K562 (cell line): ENCODE measurements around the gene GLRA3. TPM values are rescaled to one million over a fixed set of nuclear protein-coding genes. Genes with fewer than 3 reads are reported as not detected.

Experiments used
- ARID2 ChIP-seq: fragments of 450-650 bp; IDR thresholded peaks from 2 replicates; pipeline ENCODE4 v1.6.1; 2017; ENCODE audit warnings: antibody characterized with exemption, mild to moderate bottlenecking
- FOS ChIP-seq: IDR thresholded peaks from 3 replicates; pipeline ENCODE4 v1.6.1; 2011; ENCODE audit not compliant: insufficient read length; ENCODE audit errors: extremely low read depth
- FOXJ2 ChIP-seq: fragments of 200-800 bp; sonication (Bioruptor generic); IDR thresholded peaks from 2 replicates; pipeline ENCODE4 v1.6.1; 2016; ENCODE audit warnings: missing genetic modification characterization, missing compliant biosample characterization
- HDAC8 ChIP-seq: fragments of 450-650 bp; IDR thresholded peaks from 2 replicates; pipeline ENCODE4 v1.6.1; 2016; ENCODE audit warnings: mild to moderate bottlenecking, missing genetic modification characterization, moderate library complexity, missing compliant biosample characterization
- HMGN3 ChIP-seq: IDR thresholded peaks from 2 replicates; pipeline ENCODE4 v1.6.1; 2011; ENCODE audit warnings: borderline replicate concordance, low read depth, mild to moderate bottlenecking, mixed read lengths, low read length; ENCODE audit not compliant: insufficient read length; ENCODE audit errors: extremely low read depth
- PRMT5 ChIP-seq: sonication (generic); formaldehyde crosslinking; IDR thresholded peaks from 2 replicates; pipeline ENCODE4 v1.5.0; 2020; ENCODE audit warnings: missing genetic modification reagents
- RBM34 ChIP-seq: fragments of 200-400 bp; formaldehyde crosslinking; IDR thresholded peaks from 2 replicates; pipeline ENCODE4 v1.6.1; 2018; ENCODE audit warnings: low read length, borderline replicate concordance; ENCODE audit not compliant: insufficient read depth
- TAF9B ChIP-seq: fragments of 450-650 bp; IDR thresholded peaks from 2 replicates; pipeline ENCODE4 v1.6.1; 2018; ENCODE audit warnings: mild to moderate bottlenecking; ENCODE audit not compliant: partially characterized antibody
- TAL1 ChIP-seq: fragments of 450-650 bp; IDR thresholded peaks from 2 replicates; pipeline ENCODE4 v1.6.1; 2016; ENCODE audit warnings: mild to moderate bottlenecking
- ZC3H11A ChIP-seq: IDR thresholded peaks from 2 replicates; pipeline ENCODE4 v1.6.1; 2012; ENCODE audit warnings: low read depth, low read length, improper control_type of control experiment
- ZNF282 ChIP-seq: sonication (generic); formaldehyde crosslinking; IDR thresholded peaks from 2 replicates; pipeline ENCODE4 v1.8.1; 2023; ENCODE audit warnings: missing genetic modification reagents
- polyA plus RNA-seq, 8 experiments: library from polyadenylated mRNA; depleted of rRNA in 4 of 8; stranded (reverse) in 5 of 8; unstranded in 3 of 8; fragments of >200 nt; fragmentation: Nextera tagmentation in 2 of 8; fragmentation: Illumina TruSeq in 1 of 8; extraction: Ambion mirVana in 2 of 8; extraction: Trizol in 1 of 8; gene quantifications; 2 replicates each; pipeline versions ENCODE4 v1.2.1 to v1.2.3, GENCODE V29; 2011 to 2014; ENCODE audit warnings: inconsistent platforms in 1 of 8, missing spikeins in 1 of 8
- total RNA-seq, 7 experiments: library from RNA; depleted of rRNA in 6 of 7; stranded (reverse); fragments of >200 nt in 6 of 7; fragmentation: Illumina TruSeq in 2 of 7; extraction: Trizol in 2 of 7; gene quantifications; 2 replicates each; pipeline versions ENCODE4 v1.2.1 to v1.2.3, GENCODE V29; 2011 to 2021; ENCODE audit warnings: low replicate concordance in 1 of 7
- TF ChIP-seq, protein P1 (sequence below): IDR thresholded peaks from 2 replicates; pipeline ENCODE4 v1.6.1; 2014; ENCODE audit warnings: antibody characterized with exemption
- TF ChIP-seq, protein P2 (sequence below), 2 experiments: fragments of 250-450 bp in 1 of 2; fragments of 450-650 bp in 1 of 2; sonication (Bioruptor Pico) in 1 of 2; IDR thresholded peaks; 2 replicates each; pipeline versions ENCODE4 v1.6.1 to v1.8.0; 2016 to 2021; ENCODE audit warnings: mild to moderate bottlenecking in 2 of 2, moderate library complexity in 2 of 2, missing compliant biosample characterization in 1 of 2, missing genetic modification characterization in 1 of 2
- TF ChIP-seq, protein P3 (sequence below), 2 experiments: fragments of 450-650 bp in 1 of 2; sonication (generic) in 1 of 2; formaldehyde crosslinking in 1 of 2; IDR thresholded peaks in 1 of 2; conservative IDR thresholded peaks in 1 of 2; 2 replicates each; pipeline versions ENCODE4 v1.6.1 to v1.8.1; 2016 to 2023; ENCODE audit warnings: mild to moderate bottlenecking in 2 of 2, moderate library complexity in 2 of 2, inconsistent platforms in 1 of 2, missing genetic modification reagents in 1 of 2
- TF ChIP-seq, protein P4 (sequence below): fragments of 250-450 bp; sonication (Bioruptor Pico); IDR thresholded peaks from 2 replicates; pipeline ENCODE4 v1.4.0; 2020; ENCODE audit warnings: mild to moderate bottlenecking, moderate library complexity
- TF ChIP-seq, protein P5 (sequence below): fragments of 450-650 bp; IDR thresholded peaks from 2 replicates; pipeline ENCODE4 v1.6.1; 2017; ENCODE audit warnings: antibody characterized with exemption, mild to moderate bottlenecking

GLRA3 gene
- total and polyA plus RNA-seq, 9 of the 15 experiments (the other 6 are each of a cell fraction or from before 2014, with no cell fraction given): 0.06 to 0.14 (median 0.08) TPM; not detected in 2

DNA sequence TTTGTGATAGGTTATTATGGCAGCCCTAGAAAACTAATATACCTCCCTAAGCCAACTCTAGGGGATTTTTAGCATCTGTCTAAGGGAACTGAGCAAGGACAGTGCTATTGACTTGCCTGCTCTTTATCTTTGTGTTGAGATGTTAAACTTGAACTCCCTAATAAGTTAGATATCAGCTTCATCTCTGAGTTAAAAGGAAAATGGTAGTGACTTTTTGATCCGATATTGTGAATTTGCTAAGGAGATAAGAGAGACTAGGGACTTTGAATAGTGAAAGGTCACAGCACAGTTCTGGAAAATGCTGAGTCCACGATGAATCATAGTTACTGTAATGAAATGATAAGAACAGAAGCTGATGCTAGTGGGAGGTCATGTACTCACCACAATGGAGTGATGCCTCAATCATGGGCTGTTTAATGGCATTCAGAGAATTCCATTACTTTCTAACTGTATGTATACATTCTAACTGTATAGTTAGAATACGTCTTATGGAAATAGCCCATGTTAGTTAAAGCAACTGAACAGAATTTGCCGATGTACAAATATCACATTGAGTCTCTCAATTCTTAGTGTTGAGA is 147.2 kb downstream of the GLRA3 start (continued):
- TF ChIP-seq, protein P1, sequence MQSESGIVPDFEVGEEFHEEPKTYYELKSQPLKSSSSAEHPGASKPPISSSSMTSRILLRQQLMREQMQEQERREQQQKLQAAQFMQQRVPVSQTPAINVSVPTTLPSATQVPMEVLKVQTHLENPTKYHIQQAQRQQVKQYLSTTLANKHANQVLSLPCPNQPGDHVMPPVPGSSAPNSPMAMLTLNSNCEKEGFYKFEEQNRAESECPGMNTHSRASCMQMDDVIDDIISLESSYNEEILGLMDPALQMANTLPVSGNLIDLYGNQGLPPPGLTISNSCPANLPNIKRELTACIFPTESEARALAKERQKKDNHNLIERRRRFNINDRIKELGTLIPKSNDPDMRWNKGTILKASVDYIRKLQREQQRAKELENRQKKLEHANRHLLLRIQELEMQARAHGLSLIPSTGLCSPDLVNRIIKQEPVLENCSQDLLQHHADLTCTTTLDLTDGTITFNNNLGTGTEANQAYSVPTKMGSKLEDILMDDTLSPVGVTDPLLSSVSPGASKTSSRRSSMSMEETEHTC: peak; percentile 56; the same call in 1 of the 2 replicates
- TF ChIP-seq ARID2 (no peak), HDAC8 (no peak), ZC3H11A (0 out of 2 replicates have a peak, but pooled peaks have one; percentile 43), FOS (peak; percentile 70), FOXJ2 (tag) (peak; percentile 52; the same call in 1 of the 2 replicates), TAL1 (peak; percentile 98), TAF9B (peak; percentile 74), ZNF282 (no peak), RBM34 (no peak), PRMT5 (no peak), HMGN3 (peak; percentile 91)
- TF ChIP-seq, protein P2, sequence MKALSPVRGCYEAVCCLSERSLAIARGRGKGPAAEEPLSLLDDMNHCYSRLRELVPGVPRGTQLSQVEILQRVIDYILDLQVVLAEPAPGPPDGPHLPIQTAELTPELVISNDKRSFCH (CRISPR knock-in tag; IDR thresholded peaks at IDR 0.05): no peak
- TF ChIP-seq, protein P2 (tag; IDR thresholded peaks at IDR 0.05): peak; percentile 96
- TF ChIP-seq, protein P3, sequence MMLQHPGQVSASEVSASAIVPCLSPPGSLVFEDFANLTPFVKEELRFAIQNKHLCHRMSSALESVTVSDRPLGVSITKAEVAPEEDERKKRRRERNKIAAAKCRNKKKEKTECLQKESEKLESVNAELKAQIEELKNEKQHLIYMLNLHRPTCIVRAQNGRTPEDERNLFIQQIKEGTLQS (IDR thresholded peaks at IDR 0.05): peak; percentile 96
- TF ChIP-seq, protein P3 (CRISPR knock-in tag; conservative IDR thresholded peaks at IDR 0.05): peak; percentile 83; the same call in 1 of the 2 replicates
- TF ChIP-seq, protein P4, sequence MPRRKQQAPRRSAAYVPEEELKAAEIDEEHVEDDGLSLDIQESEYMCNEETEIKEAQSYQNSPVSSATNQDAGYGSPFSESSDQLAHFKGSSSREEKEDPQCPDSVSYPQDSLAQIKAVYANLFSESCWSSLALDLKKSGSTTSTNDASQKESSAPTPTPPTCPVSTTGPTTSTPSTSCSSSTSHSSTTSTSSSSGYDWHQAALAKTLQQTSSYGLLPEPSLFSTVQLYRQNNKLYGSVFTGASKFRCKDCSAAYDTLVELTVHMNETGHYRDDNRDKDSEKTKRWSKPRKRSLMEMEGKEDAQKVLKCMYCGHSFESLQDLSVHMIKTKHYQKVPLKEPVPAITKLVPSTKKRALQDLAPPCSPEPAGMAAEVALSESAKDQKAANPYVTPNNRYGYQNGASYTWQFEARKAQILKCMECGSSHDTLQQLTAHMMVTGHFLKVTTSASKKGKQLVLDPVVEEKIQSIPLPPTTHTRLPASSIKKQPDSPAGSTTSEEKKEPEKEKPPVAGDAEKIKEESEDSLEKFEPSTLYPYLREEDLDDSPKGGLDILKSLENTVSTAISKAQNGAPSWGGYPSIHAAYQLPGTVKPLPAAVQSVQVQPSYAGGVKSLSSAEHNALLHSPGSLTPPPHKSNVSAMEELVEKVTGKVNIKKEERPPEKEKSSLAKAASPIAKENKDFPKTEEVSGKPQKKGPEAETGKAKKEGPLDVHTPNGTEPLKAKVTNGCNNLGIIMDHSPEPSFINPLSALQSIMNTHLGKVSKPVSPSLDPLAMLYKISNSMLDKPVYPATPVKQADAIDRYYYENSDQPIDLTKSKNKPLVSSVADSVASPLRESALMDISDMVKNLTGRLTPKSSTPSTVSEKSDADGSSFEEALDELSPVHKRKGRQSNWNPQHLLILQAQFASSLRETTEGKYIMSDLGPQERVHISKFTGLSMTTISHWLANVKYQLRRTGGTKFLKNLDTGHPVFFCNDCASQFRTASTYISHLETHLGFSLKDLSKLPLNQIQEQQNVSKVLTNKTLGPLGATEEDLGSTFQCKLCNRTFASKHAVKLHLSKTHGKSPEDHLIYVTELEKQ (CRISPR knock-in tag): no peak
- TF ChIP-seq, protein P5, sequence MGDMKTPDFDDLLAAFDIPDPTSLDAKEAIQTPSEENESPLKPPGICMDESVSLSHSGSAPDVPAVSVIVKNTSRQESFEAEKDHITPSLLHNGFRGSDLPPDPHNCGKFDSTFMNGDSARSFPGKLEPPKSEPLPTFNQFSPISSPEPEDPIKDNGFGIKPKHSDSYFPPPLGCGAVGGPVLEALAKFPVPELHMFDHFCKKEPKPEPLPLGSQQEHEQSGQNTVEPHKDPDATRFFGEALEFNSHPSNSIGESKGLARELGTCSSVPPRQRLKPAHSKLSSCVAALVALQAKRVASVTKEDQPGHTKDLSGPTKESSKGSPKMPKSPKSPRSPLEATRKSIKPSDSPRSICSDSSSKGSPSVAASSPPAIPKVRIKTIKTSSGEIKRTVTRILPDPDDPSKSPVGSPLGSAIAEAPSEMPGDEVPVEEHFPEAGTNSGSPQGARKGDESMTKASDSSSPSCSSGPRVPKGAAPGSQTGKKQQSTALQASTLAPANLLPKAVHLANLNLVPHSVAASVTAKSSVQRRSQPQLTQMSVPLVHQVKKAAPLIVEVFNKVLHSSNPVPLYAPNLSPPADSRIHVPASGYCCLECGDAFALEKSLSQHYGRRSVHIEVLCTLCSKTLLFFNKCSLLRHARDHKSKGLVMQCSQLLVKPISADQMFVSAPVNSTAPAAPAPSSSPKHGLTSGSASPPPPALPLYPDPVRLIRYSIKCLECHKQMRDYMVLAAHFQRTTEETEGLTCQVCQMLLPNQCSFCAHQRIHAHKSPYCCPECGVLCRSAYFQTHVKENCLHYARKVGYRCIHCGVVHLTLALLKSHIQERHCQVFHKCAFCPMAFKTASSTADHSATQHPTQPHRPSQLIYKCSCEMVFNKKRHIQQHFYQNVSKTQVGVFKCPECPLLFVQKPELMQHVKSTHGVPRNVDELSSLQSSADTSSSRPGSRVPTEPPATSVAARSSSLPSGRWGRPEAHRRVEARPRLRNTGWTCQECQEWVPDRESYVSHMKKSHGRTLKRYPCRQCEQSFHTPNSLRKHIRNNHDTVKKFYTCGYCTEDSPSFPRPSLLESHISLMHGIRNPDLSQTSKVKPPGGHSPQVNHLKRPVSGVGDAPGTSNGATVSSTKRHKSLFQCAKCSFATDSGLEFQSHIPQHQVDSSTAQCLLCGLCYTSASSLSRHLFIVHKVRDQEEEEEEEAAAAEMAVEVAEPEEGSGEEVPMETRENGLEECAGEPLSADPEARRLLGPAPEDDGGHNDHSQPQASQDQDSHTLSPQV: peak; percentile 75
